Sigmoid colon (tissue), 7 donors: ENCODE measurements around the gene LPAR3. TPM values are rescaled to one million over a fixed set of nuclear protein-coding genes. Genes with fewer than 3 reads are reported as not detected.

Experiments
- DNase-seq: peaks from one replicate; pipeline ENCODE4 v3.0.0-alpha.2; 2019
- H3K27ac ChIP-seq, 4 donors: fragments of 200-600 bp; sonication (generic); one replicate each; pipeline ENCODE4 v1.5.1; 2016 to 2019; ENCODE audit warnings: mild to moderate bottlenecking in 1 of 4
- H3K27me3 ChIP-seq, 3 donors: fragments of 200-600 bp; sonication (generic); one replicate each; pipeline ENCODE4 v1.5.1; 2019; ENCODE audit warnings: mild to moderate bottlenecking in 1 of 3
- H3K36me3 ChIP-seq, 4 donors: fragments of 200-600 bp; sonication (generic); one replicate each; pipeline ENCODE4 v1.5.1; 2016 to 2019
- H3K4me1 ChIP-seq, 4 donors: fragments of 200-600 bp; sonication (generic); one replicate each; pipeline ENCODE4 v1.5.1; 2017 to 2019
- H3K4me3 ChIP-seq, 4 donors: fragments of 200-600 bp; sonication (generic); one replicate each; pipeline ENCODE4 v1.5.1; 2017 to 2019; ENCODE audit warnings: mild to moderate bottlenecking in 2 of 4, moderate library complexity in 1 of 4
- H3K9me3 ChIP-seq, 4 donors: fragments of 200-600 bp in 3 of 4; sonication (generic) in 3 of 4; one replicate each; pipeline versions ENCODE4 v1.5.1 to v1.6.1; 2013 to 2019
- CTCF ChIP-seq, 4 experiments: fragments of 450-650 bp in 3 of 4; fragments of 200-600 bp in 1 of 4; IDR thresholded peaks; one replicate each; pipeline ENCODE4 v1.5.1; 2016 to 2019; ENCODE audit warnings: antibody characterized with exemption in 4 of 4, mild to moderate bottlenecking in 3 of 4, moderate library complexity in 2 of 4
- EP300 ChIP-seq, 4 donors: sonication (generic); formaldehyde crosslinking; IDR thresholded peaks; one replicate each; pipeline ENCODE4 v1.6.1; 2017; ENCODE audit warnings: antibody characterized with exemption in 4 of 4
- POLR2A ChIP-seq, 2 donors: fragments of 450-650 bp; IDR thresholded peaks; one replicate each; pipeline ENCODE4 v1.6.1; 2016; ENCODE audit warnings: antibody characterized with exemption in 2 of 2, mild to moderate bottlenecking in 2 of 2, moderate library complexity in 2 of 2
- POLR2AphosphoS5 ChIP-seq, 4 donors: sonication (generic); formaldehyde crosslinking; IDR thresholded peaks; one replicate each; pipeline ENCODE4 v1.6.1; 2017; ENCODE audit warnings: antibody characterized with exemption in 4 of 4
- WGBS, 2 donors: extraction: QIAGEN DNeasy Blood & Tissue Kit; methylation state at CpG; one replicate each; pipeline ENCODE4 v1.1.7; 2013; 5-methylcytosine and 5-hydroxymethylcytosine counted together
- intact Hi-C: fragments of 100-400 bp; cut with DNase I; formaldehyde crosslinking; loops from one replicate; pipeline ENCODE4 v1.15.1; 2023
- polyA plus RNA-seq, 3 donors: library from polyadenylated mRNA; stranded (reverse); fragments of 200-250 nt; gene quantifications; one replicate each; pipeline ENCODE4 v1.2.3, GENCODE V29; 2013
- total RNA-seq, 4 donors: library from RNA; depleted of rRNA; stranded (reverse); fragments of >200 nt; gene quantifications; one replicate each; pipeline ENCODE4 v1.1.0, GENCODE V29; 2016
- donor health status: healthy with polysubstance abuse.
- donor health status: Bipolar disorder and iron deficiency.
- donor health status: healthy.

LPAR3 gene
- total and polyA plus RNA-seq, 7 donors = 0.23 to 1.4 (median 0.60) TPM; not detected in 4

GRCh38 chr1:84869720-84870119 is 23.3 kb downstream of the LPAR3 start:
- Histone ChIP-seq H3K27ac (no peak overlapping the region), H3K4me1 (no peaks in the 10 kb centered on the region), H3K9me3 (no peaks in the 10 kb centered on the region), H3K4me3 (no peak overlapping the region), H3K27me3 (no peaks in the 10 kb centered on the region), H3K36me3 (no peaks in the 10 kb centered on the region)
- no peak for DNase-seq
- intact Hi-C loops = no loop called here
- TF ChIP-seq CTCF (IDR thresholded peaks at IDR 0.05) (no peak), POLR2AphosphoS5 (IDR thresholded peaks at IDR 0.05) (no peak), POLR2A (IDR thresholded peaks at IDR 0.05) (no peak), EP300 (IDR thresholded peaks at IDR 0.05) (no peak)
- WGBS, 2 donors = 87 to 88% methylated on average over 1 of the region's 1 CpG

GRCh38 chr1:84862810-84863251 is 30.2 kb downstream of the LPAR3 start:
- Histone ChIP-seq H3K4me1 (no peaks in the 10 kb centered on the region), H3K36me3 (no peaks in the 10 kb centered on the region), H3K9me3 (no peaks in the 10 kb centered on the region), H3K27me3 (no peaks in the 10 kb centered on the region), H3K27ac (no peak overlapping the region), H3K4me3 (no peak overlapping the region)
- WGBS, 2 donors = 56 to 79% methylated on average over 5 of the region's 5 CpGs
- no peak for TF ChIP-seq EP300 (IDR thresholded peaks at IDR 0.05)
- TF ChIP-seq POLR2A (IDR thresholded peaks at IDR 0.05) = no peak
- TF ChIP-seq CTCF (IDR thresholded peaks at IDR 0.05) = no peak
- TF ChIP-seq POLR2AphosphoS5 (IDR thresholded peaks at IDR 0.05) = no peak
- DNase-seq = no peak
- intact Hi-C loops = no loop called here

- H3K9me3 ChIP-seq = no peaks in the 10 kb centered on the region
- H3K4me1 ChIP-seq = no peaks in the 10 kb centered on the region
- intact Hi-C loops = no loop called here
- H3K27me3 ChIP-seq = no peaks in the 10 kb centered on the region
- H3K36me3 ChIP-seq = no peaks in the 10 kb centered on the region
- TF ChIP-seq EP300 (IDR thresholded peaks at IDR 0.05) (no peak), CTCF (IDR thresholded peaks at IDR 0.05) (no peak), POLR2AphosphoS5 (IDR thresholded peaks at IDR 0.05) (no peak), POLR2A (IDR thresholded peaks at IDR 0.05) (no peak)
- no peak overlapping the region for H3K27ac ChIP-seq
- H3K4me3 ChIP-seq = no peak overlapping the region
- no peak for DNase-seq
- 73 to 77% methylated on average over 6 of the region's 6 CpGs for WGBS, 2 donors
Observed at GRCh38 chr1:84861988-84862644, 30.9 kb downstream of the LPAR3 start.

- Histone ChIP-seq H3K36me3 (no peaks in the 10 kb centered on the region), H3K9me3 (no peaks in the 10 kb centered on the region), H3K4me3 (no peak overlapping the region), H3K27me3 (no peaks in the 10 kb centered on the region), H3K27ac (no peak overlapping the region), H3K4me1 (no peaks in the 10 kb centered on the region)
- intact Hi-C loops = no loop called here
- 29 to 70% methylated on average over 1 of the region's 1 CpG for WGBS, 2 donors
- no peak for DNase-seq
- TF ChIP-seq POLR2A (IDR thresholded peaks at IDR 0.05) = no peak
- TF ChIP-seq CTCF (IDR thresholded peaks at IDR 0.05) = no peak
- TF ChIP-seq POLR2AphosphoS5 (IDR thresholded peaks at IDR 0.05) = no peak
Observed at GRCh38 chr1:84861516-84861915, 31.5 kb downstream of the LPAR3 start.

- TF ChIP-seq POLR2AphosphoS5 (IDR thresholded peaks at IDR 0.05) (no peak), CTCF (IDR thresholded peaks at IDR 0.05) (no peak), POLR2A (IDR thresholded peaks at IDR 0.05) (no peak), EP300 (IDR thresholded peaks at IDR 0.05) (no peak)
- H3K4me1 ChIP-seq = no peaks in the 10 kb centered on the region
- H3K4me3 ChIP-seq = no peak overlapping the region
- intact Hi-C loops = no loop called here
- H3K9me3 ChIP-seq = no peaks in the 10 kb centered on the region
- no peaks in the 10 kb centered on the region for H3K36me3 ChIP-seq
- DNase-seq = no peak
- 78 to 80% methylated on average over 4 of the region's 4 CpGs for WGBS, 2 donors
- no peaks in the 10 kb centered on the region for H3K27me3 ChIP-seq
- H3K27ac ChIP-seq = no peak overlapping the region
Observed at GRCh38 chr1:84859866-84860265, 33.1 kb downstream of the LPAR3 start.
